GM19351 (cell line): ENCODE measurements around the gene KIF16B.

ENCODE experiments used
- ATAC-seq: cut with Tn5 transposase; IDR thresholded peaks from one replicate; pipeline ENCODE4 v1.9.1; 2021; ENCODE audit warnings: mild to moderate bottlenecking, moderate library complexity; ENCODE audit not compliant: unreplicated experiment

KIF16B gene

GRCh38 chr20:16405254-16405653 lies 168.0 kb downstream of the KIF16B start:
- no peak for ATAC-seq

- ATAC-seq, result no peak
Observed at GRCh38 chr20:16404640-16405039, 168.6 kb downstream of the KIF16B start.

GRCh38 chr20:16404171-16404570 lies 169.1 kb downstream of the KIF16B start:
- no peak for ATAC-seq

- ATAC-seq, result no peak
Observed at GRCh38 chr20:16400234-16400633, 173.0 kb downstream of the KIF16B start.

GRCh38 chr20:16399801-16400200 lies 173.4 kb downstream of the KIF16B start:
- no peak for ATAC-seq

GRCh38 chr20:16397086-16397485 lies 176.2 kb downstream of the KIF16B start:
- ATAC-seq, result no peak

- no peak for ATAC-seq
Observed at GRCh38 chr20:16395366-16395765, 177.9 kb downstream of the KIF16B start.

GRCh38 chr20:16394784-16395183 lies 178.5 kb downstream of the KIF16B start:
- no peak for ATAC-seq

- ATAC-seq, result no peak
Observed at GRCh38 chr20:16393836-16394235, 179.4 kb downstream of the KIF16B start.

GRCh38 chr20:16393297-16393696 lies 180.0 kb downstream of the KIF16B start:
- ATAC-seq, result no peak

GRCh38 chr20:16392346-16392745 lies 180.9 kb downstream of the KIF16B start:
- ATAC-seq, result peak; percentile 96

- ATAC-seq, result peak; percentile 27
Observed at GRCh38 chr20:16390991-16391390, 182.3 kb downstream of the KIF16B start.

- no peak for ATAC-seq
Observed at GRCh38 chr20:16388731-16389130, 184.5 kb downstream of the KIF16B start.

GRCh38 chr20:16387666-16388065 lies 185.6 kb downstream of the KIF16B start:
- ATAC-seq, result no peak

- ATAC-seq, result no peak
Observed at GRCh38 chr20:16385891-16386290, 187.4 kb downstream of the KIF16B start.

GRCh38 chr20:16385462-16385861 lies 187.8 kb downstream of the KIF16B start:
- ATAC-seq, result no peak

- no peak for ATAC-seq
Observed at GRCh38 chr20:16381444-16381843, 191.8 kb downstream of the KIF16B start.

- no peak for ATAC-seq
Observed at GRCh38 chr20:16378712-16379370, 194.4 kb downstream of the KIF16B start.

GRCh38 chr20:16378122-16378521 lies 195.1 kb downstream of the KIF16B start:
- no peak for ATAC-seq

GRCh38 chr20:16369441-16369840 lies 203.8 kb downstream of the KIF16B start:
- ATAC-seq, result no peak

- ATAC-seq, result no peak
Observed at GRCh38 chr20:16368645-16369292, 204.5 kb downstream of the KIF16B start.

- no peak for ATAC-seq
Observed at GRCh38 chr20:16367948-16368560, 205.2 kb downstream of the KIF16B start.
